Bronchial epithelial cell (primary cell): ENCODE measurements around the gene PYROXD2. TPM values are rescaled to one million over a fixed set of nuclear protein-coding genes. Genes with fewer than 3 reads are reported as not detected.
A peak's percentile ranks its signal among the peaks of the same experiment; 100 is the strongest.

Experiments
- DNase-seq: peaks from one replicate; pipeline ENCODE4 v3.0.0-alpha.2; 2010; ENCODE audit warnings: low read depth
- FAIRE-seq: peaks from 2 replicates; lab custom pipeline; 2011; peaks lifted over from hg19 to GRCh38; lab: Jason Lieb, UNC
- H3K27me3 ChIP-seq: 2 replicates; pipeline ENCODE4 v1.5.1; 2011; ENCODE audit warnings: low read length; ENCODE audit not compliant: control insufficient read depth, insufficient read depth
- H3K36me3 ChIP-seq: 2 replicates; pipeline ENCODE4 v1.5.1; 2011; ENCODE audit warnings: low read length; ENCODE audit not compliant: control insufficient read depth, insufficient read depth
- H3K4me3 ChIP-seq: 2 replicates; pipeline ENCODE4 v1.5.1; 2011; ENCODE audit warnings: mild to moderate bottlenecking, low read depth, low read length, control low read depth
- CTCF ChIP-seq: IDR thresholded peaks from 2 replicates; pipeline ENCODE4 v1.5.1; 2011; ENCODE audit warnings: mild to moderate bottlenecking, moderate library complexity, low read length, control low read depth, inconsistent platforms; ENCODE audit not compliant: insufficient read depth, severe bottlenecking
- total RNA-seq: library from RNA; depleted of rRNA; stranded (reverse); fragments of >200 nt; gene quantifications from 2 replicates; pipeline ENCODE4 v1.2.1, GENCODE V29; 2014

Gene PYROXD2
- total RNA-seq, 1 donor from 2014 or later, result 1.1 TPM

DNA sequence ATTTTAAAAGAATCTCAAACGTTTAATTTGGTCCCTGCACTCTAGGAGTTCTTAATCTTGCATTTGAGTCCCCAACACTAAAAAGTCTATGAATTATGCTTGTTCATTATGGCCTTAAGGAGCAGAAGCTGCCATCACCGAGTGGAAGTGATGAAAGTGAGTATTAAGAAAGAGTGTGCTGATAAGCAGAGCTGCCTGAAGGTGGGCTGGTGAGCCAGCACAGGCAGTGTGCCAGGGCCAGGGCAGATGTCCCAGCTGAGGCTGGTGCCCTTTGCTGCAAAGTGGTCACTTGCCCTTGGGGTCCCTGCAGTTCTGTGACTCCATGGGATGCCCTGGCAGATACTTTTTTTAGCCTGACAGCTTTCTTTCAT lies 74.1 kb downstream of the PYROXD2 start:
- Histone ChIP-seq H3K27me3 (no peaks in the 10 kb centered on the region), H3K4me3 (no peak overlapping the region), H3K36me3 (no peaks in the 10 kb centered on the region)
- FAIRE-seq (no peak), DNase-seq (peak; percentile 52)
- TF ChIP-seq CTCF, result no peak

DNA sequence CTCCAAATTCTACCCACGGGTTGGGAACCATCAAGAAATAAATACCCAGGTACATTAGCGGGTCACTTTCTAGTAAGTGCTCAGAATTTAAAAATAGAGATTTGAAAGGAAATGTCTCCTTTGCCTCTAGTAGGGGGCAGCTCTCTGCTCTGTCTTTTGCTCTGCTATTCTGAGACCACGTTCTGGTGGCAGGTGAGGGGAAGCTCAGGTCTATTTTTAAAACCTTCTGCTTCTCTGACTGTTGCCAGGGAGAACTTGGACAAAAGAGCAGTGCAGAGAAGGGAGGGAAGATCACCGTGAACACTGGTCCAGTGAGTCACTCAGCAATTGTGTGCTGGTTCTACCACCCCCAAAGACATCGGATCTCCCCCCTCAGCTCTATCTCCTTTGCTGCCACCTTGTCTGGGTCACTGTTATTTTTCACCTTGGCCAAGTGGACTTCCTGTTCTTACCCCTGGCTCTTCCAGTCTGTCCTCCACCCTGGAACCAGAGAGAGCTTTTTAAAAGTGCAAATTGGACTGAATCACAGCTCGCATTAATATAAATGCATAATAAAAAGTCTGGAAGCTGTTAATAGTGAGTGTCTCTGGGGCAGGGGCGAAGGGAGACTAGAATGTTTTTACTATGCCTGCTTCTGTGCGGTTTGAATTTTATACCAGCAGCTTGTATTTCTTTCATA lies 74.6 kb downstream of the PYROXD2 start:
- FAIRE-seq, result peak; percentile 23
- TF ChIP-seq CTCF, result no peak
- no peaks in the 10 kb centered on the region for H3K27me3 ChIP-seq
- no peaks in the 10 kb centered on the region for H3K36me3 ChIP-seq
- peak; percentile 45 for DNase-seq
- H3K4me3 ChIP-seq, result no peak overlapping the region

- TF ChIP-seq CTCF, result no peak
- no peak overlapping the region for H3K4me3 ChIP-seq
- no peak for DNase-seq
- no peaks in the 10 kb centered on the region for H3K36me3 ChIP-seq
- H3K27me3 ChIP-seq, result no peaks in the 10 kb centered on the region
- no peak for FAIRE-seq
Observed at GRCh38 chr10:98339799-98340198, 75.2 kb downstream of the PYROXD2 start.

DNA sequence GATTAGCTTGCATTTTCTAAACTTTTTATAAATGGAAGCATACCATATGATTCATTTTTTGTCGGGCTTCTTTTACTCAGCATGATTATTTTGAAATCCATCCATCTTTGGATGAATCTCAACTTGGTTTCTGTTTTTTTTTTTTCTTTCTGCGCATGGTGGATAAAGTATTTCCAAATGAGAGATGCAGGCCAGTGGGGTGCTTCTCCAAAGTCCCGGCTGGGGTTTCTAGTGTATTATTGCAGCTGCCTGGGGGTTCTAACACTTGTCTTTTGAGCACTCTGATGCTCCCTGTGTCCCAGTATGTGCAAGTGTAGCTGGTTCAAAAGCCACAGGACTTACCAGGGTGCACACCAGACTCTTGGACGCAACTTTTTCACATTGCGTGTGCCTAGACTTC lies 76.1 kb downstream of the PYROXD2 start:
- DNase-seq (no peak), FAIRE-seq (peak; percentile 13)
- Histone ChIP-seq H3K4me3 (no peak overlapping the region), H3K36me3 (no peaks in the 10 kb centered on the region), H3K27me3 (peaks cover 2% of the 10 kb centered on the region)
- no peak for TF ChIP-seq CTCF

- H3K36me3 ChIP-seq, result no peaks in the 10 kb centered on the region
- no peak overlapping the region for H3K4me3 ChIP-seq
- peaks cover 3% of the 10 kb centered on the region for H3K27me3 ChIP-seq
- peak; percentile 37 for DNase-seq
- no peak for FAIRE-seq
- no peak for TF ChIP-seq CTCF
Observed at GRCh38 chr10:98338318-98338717, 76.7 kb downstream of the PYROXD2 start.

- no peak for FAIRE-seq
- Histone ChIP-seq H3K4me3 (no peak overlapping the region), H3K27me3 (peaks cover 3% of the 10 kb centered on the region), H3K36me3 (no peaks in the 10 kb centered on the region)
- no peak for DNase-seq
- no peak for TF ChIP-seq CTCF
Observed at GRCh38 chr10:98337484-98337883, 77.5 kb downstream of the PYROXD2 start.
